ENCODE measurements around the gene CLNK. TPM values are rescaled to one million over a fixed set of nuclear protein-coding genes. Genes with fewer than 3 reads are reported as not detected.

The CLNK gene
- total RNA-seq, 2 donors from 2014 or later = not detected

DNA sequence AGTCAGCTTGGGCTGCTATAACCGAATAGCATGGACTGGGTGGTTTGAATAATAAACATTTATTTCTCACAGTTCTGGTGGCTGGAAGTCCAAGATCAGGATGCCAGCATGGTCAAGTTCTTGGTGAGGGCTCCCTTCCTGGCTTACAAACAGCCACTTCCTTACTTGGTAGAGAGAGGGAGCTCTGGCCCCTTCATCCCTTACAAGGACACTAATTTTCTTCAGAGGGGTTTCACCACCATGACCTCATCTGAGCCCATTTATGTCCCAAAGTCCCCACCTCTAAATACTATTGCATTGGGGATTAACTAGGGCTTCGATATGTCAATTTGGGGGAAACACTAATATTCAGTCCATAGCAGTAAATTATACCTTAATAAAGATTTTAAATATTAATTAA lies 61.8 kb downstream of the CLNK start:
- Mint-ChIP-seq H3K9me3 (no peaks in the 10 kb centered on the region), H3K36me3 (ENCODE audit: low read depth) (no peaks in the 10 kb centered on the region)

GRCh38 chr4:10620935-10621488 lies 63.6 kb downstream of the CLNK start:
- Histone ChIP-seq H3K4me1 (ENCODE audit: control insufficient read depth, insufficient read depth, low read length) (peaks cover 3% of the 10 kb centered on the region), H3K27ac (ENCODE audit: low read depth, low read length) (no peak overlapping the region), H3K9me3 (ENCODE audit: control insufficient read depth, low read length) (no peaks in the 10 kb centered on the region), H3K4me3 (ENCODE audit: low read length) (no peak overlapping the region), H3K36me3 (ENCODE audit: control insufficient read depth, insufficient read depth, low read length) (no peaks in the 10 kb centered on the region), H3K9ac (ENCODE audit: extremely low read depth, low read length, poor library complexity, severe bottlenecking) (no peak overlapping the region), H3K27me3 (ENCODE audit: control insufficient read depth, insufficient read depth, low read length, poor library complexity, severe bottlenecking) (no peaks in the 10 kb centered on the region)
- Mint-ChIP-seq H3K36me3 (ENCODE audit: low read depth) (no peaks in the 10 kb centered on the region), H3K9me3 (no peaks in the 10 kb centered on the region), H3K27ac (no peak overlapping the region), H3K4me1 (peaks cover 26% of the 10 kb centered on the region), H3K27me3 (ENCODE audit: insufficient read depth) (no peaks in the 10 kb centered on the region), H3K4me3 (no peak overlapping the region)
- no peak for TF ChIP-seq CTCF (conservative IDR thresholded peaks at IDR 0.05)
- WGBS, 2 experiments (ENCODE audit: insufficient coverage in 1 of 2, insufficient read length in 1 of 2) = 85 to 90% methylated on average over 9 to 13 of the region's 13 CpGs
- DNase-seq = no peak

More for the DNA sequence above, 61.8 kb downstream of the CLNK start:
- Histone ChIP-seq H3K27ac (ENCODE audit: low read depth, low read length) (no peak overlapping the region), H3K4me1 (ENCODE audit: control insufficient read depth, insufficient read depth, low read length) (peaks cover 3% of the 10 kb centered on the region), H3K9me3 (ENCODE audit: control insufficient read depth, low read length) (no peaks in the 10 kb centered on the region), H3K9ac (ENCODE audit: extremely low read depth, low read length, poor library complexity, severe bottlenecking) (no peak overlapping the region), H3K27me3 (ENCODE audit: control insufficient read depth, insufficient read depth, low read length, poor library complexity, severe bottlenecking) (no peaks in the 10 kb centered on the region), H3K4me3 (ENCODE audit: low read length) (no peak overlapping the region), H3K36me3 (ENCODE audit: control insufficient read depth, insufficient read depth, low read length) (no peaks in the 10 kb centered on the region)
- WGBS, 2 experiments (ENCODE audit: insufficient coverage in 1 of 2, insufficient read length in 1 of 2) = 92% methylated on average over 2 of the region's 2 CpGs; no CpG with 5 or more reads in 1 of the 2 experiments
- Mint-ChIP-seq H3K4me1 (peaks cover 26% of the 10 kb centered on the region), H3K4me3 (no peak overlapping the region), H3K27ac (no peak overlapping the region), H3K27me3 (ENCODE audit: insufficient read depth) (no peaks in the 10 kb centered on the region)
- TF ChIP-seq CTCF (conservative IDR thresholded peaks at IDR 0.05) = peak; percentile 80
- DNase-seq = no peak

GRCh38 chr4:10619855-10620254 lies 64.7 kb downstream of the CLNK start:
- Mint-ChIP-seq H3K4me3 (no peak overlapping the region), H3K9me3 (no peaks in the 10 kb centered on the region), H3K27ac (no peak overlapping the region)

More at GRCh38 chr4:10619855-10620254, 64.7 kb downstream of the CLNK start:
- Histone ChIP-seq H3K4me3 (ENCODE audit: low read length) (no peak overlapping the region), H3K4me1 (ENCODE audit: control insufficient read depth, insufficient read depth, low read length) (peaks cover 3% of the 10 kb centered on the region), H3K27me3 (ENCODE audit: control insufficient read depth, insufficient read depth, low read length, poor library complexity, severe bottlenecking) (no peaks in the 10 kb centered on the region), H3K9ac (ENCODE audit: extremely low read depth, low read length, poor library complexity, severe bottlenecking) (no peak overlapping the region), H3K27ac (ENCODE audit: low read depth, low read length) (no peak overlapping the region), H3K36me3 (ENCODE audit: control insufficient read depth, insufficient read depth, low read length) (no peaks in the 10 kb centered on the region), H3K9me3 (ENCODE audit: control insufficient read depth, low read length) (no peaks in the 10 kb centered on the region)
- Mint-ChIP-seq H3K27me3 (ENCODE audit: insufficient read depth) (no peaks in the 10 kb centered on the region), H3K36me3 (ENCODE audit: low read depth) (no peaks in the 10 kb centered on the region), H3K4me1 (peaks cover 18% of the 10 kb centered on the region)
- 82 to 90% methylated on average over 4 to 11 of the region's 11 CpGs for WGBS, 2 experiments (ENCODE audit: insufficient coverage in 1 of 2, insufficient read length in 1 of 2)
- no peak for TF ChIP-seq CTCF (conservative IDR thresholded peaks at IDR 0.05)
- DNase-seq = no peak
